A549 treated with AZD9567 at 1 μM for 4 hours (cell line): ENCODE measurements around the gene PGAM4. TPM values are rescaled to one million over a fixed set of nuclear protein-coding genes. Genes with fewer than 3 reads are reported as not detected.

Source experiments
- total RNA-seq: library from RNA; stranded (reverse); fragments of 200-300 nt; extraction: Qiagen RNA extraction; gene quantifications from 5 replicates; pipeline ENCODE4 v1.2.3, GENCODE V29; 2022; ENCODE audit not compliant: insufficient read depth

The PGAM4 gene
- total RNA-seq = 0.31 to 0.58 TPM (median 0.36 TPM) in 4 of 5 replicates, not detected in the other

DNA sequence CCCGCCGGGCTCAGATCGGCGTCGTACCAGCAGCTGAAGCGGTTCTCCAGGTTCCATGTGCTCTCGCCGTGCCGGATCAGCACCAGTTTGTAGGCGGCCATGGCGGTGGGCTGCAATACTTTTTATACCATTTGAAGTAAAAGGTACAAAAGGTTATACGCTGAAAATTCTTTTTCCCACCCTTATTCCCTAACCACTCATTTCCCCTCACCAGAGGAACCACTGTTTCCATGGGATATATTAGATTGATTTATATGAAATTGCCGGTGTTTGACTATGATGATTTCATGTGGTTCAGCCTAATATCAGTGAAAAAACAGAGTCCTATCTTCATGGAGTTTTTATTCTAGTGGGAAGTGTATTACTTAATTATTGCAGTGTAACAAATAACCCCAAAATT, at the start of gene PGAM4:
Gene PGAM4 (minus strand): TSS at position 101 of the 400 bp plus-strand sequence. CDS start 0 bp downstream, at position 101.

Other genes with a start within 250 kb of the PGAM4 start
- 13.0 to 29.7 TPM (median 18.6 TPM) in 5 replicates for gene ATRX, start 183.4 kb downstream of the PGAM4 start, total RNA-seq
- 34.3 to 40.2 TPM (median 39.1 TPM) in 5 replicates for gene MAGT1, start 74.2 kb downstream of the PGAM4 start, total RNA-seq
- gene COX7B, start 70.2 kb downstream of the PGAM4 start, total RNA-seq = 577 to 622 TPM (median 603 TPM) in 5 replicates
- gene ATP7A, start 58.9 kb downstream of the PGAM4 start, total RNA-seq = 2.5 to 5.9 TPM (median 3.3 TPM) in 5 replicates
- 584 to 611 TPM (median 593 TPM) in 5 replicates for gene PGK1, start 134.6 kb upstream of the PGAM4 start, total RNA-seq
- 9.3 to 16.8 TPM (median 11.9 TPM) in 5 replicates for gene TAF9B, start 170.0 kb upstream of the PGAM4 start, total RNA-seq